ENCODE results near the gene TMEM242.

Gene TMEM242

GRCh38 chr6:157245436-157245835, 77.9 kb downstream of the TMEM242 start:
- no peak for DNase-seq

DNA sequence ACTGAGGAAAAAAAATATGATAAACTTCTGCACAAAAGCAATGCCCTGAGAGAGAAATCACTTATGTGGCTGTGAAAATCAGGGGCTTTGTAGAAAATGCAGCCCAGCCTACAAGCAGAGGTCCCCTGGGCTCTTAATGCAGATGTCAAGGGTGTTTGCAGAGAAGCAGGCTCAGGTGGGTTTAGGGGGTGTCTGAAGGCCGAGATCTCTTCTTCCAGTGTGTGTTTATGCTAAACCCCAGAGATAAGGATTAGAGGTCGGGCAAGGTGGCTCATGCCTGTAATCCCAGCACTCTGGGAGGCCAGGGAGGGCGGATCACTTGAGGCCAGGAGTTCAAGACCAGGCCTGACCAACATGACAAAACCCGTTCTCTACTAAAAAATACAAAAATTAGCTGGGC, 78.5 kb downstream of the TMEM242 start:
- no peak for DNase-seq

- no peak for DNase-seq
Observed at GRCh38 chr6:157244175-157244574, 79.1 kb downstream of the TMEM242 start.

DNA sequence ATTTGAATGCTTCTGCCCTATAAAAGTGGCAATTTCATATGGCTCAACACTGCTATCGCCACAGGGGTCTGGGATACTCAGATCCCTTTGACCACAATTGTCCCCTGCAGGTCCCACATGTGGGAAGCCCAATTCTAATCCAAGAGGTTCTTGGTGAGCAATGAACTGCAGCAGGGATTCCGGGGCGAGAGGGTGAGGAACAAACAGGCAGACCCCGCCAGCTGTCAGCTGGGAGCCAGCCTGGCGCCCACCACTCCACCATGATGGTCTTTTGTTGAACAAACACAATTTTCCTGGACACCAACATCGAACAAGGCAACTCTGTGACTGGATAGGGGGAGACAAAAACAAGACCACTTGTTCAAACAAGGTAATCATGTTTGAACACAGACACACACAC, 80.5 kb downstream of the TMEM242 start:
- DNase-seq: no peak

- no peak for DNase-seq
Observed at GRCh38 chr6:157240960-157241311, 82.4 kb downstream of the TMEM242 start.

- DNase-seq: peak; percentile 21
Observed at GRCh38 chr6:157240059-157240959, 83.0 kb downstream of the TMEM242 start.

- no peak for DNase-seq
Observed at GRCh38 chr6:157239671-157240058, 83.7 kb downstream of the TMEM242 start.

All from NCI-H524 treated with DMSO at 0.1 percent for 48 hours (cell line).